GM18526 (cell line): ENCODE results near the gene CTLA4.

Experiments
- POLR2A ChIP-seq: IDR thresholded peaks from 3 replicates; pipeline ENCODE4 v1.6.1; 2011; ENCODE audit not compliant: insufficient read length; ENCODE audit errors: extremely low read depth

The CTLA4 gene

DNA sequence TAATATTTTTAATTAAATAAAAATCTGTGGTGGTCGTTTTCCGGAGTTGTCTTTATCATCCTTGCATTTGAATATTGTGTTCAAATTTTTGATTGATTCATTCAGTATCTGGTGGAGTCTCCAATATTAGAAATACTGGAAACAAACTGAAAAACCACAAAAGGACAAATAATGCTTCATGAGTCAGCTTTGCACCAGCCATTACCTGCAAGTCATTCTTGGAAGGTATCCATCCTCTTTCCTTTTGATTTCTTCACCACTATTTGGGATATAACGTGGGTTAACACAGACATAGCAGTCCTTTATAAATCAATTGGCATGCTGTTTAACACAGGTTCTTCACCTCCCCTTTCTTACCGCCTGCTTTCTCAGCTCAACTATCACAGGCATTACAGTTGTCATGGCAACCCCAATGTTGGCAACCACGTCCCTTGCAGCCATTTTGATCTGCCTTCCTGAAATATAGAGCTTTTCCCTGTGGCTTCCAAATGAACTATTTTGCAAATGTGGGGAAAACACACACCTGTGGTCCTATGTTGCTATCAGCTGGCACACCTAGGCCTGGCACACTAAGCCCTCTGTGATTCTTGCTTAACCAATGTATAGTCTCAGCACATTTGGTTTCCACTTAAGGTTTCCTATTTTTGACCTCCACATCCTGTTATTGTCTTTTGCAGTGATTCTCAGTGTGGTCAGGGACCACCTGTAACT is 6.5 kb downstream of the CTLA4 start:
- TF ChIP-seq POLR2A: no peak

DNA sequence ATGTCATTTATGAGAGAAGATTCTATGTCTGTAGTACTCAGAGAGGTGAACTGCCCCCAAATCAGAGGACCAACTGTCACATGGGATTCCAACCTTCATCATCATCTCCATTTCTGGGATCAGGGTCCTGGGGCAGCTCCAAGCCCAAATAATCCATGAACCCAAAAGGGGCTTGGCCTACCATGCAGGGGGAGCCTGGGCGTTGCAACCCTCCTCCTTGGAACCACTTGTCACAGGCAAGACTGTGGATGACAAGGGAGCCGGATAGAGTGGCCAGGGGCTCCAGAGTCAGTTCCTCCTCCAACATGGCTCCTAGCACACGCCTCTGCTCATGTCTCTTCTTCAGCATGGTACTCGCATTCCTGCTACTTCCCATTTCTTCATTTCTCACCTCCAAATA is 7.9 kb downstream of the CTLA4 start:
- TF ChIP-seq POLR2A: no peak

DNA sequence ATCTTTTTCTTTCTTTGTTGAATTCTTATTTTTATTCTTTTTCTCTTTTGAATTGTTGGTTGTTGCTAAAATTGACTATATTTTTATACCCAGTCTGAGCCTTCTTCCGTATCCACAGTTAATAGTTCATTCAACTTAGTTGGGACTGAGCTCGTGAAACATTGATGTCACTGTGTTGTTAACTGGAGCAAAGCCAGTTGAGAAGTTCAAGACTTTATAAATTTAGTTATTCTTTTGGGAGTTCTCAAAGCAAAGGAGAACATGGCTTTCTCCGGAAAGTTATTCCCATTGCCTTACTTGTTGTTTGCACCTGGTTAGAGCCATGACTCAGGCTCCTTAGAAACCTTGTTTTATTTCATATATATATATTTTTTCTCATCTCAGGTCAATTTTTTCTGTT is 8.8 kb downstream of the CTLA4 start:
- no peak for TF ChIP-seq POLR2A

DNA sequence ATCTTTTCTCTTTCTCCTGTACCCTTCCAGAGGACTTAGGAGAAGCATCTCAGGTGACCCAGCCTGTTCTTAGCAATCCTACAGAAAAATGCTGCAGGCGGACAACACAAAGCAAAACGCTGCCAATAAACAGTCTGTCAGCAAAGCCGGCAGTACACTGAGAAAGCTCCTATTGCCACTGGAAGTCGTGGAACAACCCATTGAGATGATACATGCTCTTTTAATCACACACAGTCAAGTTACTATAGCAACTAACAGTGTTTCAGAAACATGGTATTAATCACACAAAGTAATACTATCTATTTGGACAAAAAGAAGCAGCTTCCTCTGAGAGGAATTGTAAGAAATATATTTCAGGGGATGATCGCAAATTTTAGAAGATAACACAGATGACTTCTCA is 10.5 kb downstream of the CTLA4 start:
- TF ChIP-seq POLR2A: no peak

DNA sequence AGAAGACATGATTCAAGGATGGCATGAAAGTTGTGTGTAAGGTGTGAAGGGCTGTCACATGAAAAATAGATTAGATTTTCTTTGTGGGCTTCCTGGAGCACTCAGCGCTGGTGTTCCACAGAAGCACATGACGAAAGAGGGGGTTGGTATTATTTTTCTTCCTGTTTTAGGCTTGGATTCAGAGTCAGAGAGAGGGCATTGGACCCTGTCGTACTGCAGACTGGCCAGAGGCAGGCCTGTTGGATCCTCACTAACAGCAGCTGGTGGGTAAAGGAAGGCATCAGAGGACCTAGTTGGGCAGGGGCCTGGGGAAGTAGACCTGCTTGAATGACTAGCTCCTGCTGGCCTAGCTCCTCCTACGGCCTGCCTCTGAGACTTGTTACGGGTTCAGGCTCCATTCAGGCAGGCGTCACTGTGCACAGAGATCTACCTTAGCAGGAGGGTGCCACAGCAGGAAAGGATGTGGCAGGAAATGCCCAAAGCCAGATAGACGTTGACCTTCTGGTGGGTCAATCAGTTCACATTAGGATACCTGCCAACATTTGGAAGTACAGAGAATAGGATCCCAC is 13.1 kb downstream of the CTLA4 start:
- TF ChIP-seq POLR2A: no peak

DNA sequence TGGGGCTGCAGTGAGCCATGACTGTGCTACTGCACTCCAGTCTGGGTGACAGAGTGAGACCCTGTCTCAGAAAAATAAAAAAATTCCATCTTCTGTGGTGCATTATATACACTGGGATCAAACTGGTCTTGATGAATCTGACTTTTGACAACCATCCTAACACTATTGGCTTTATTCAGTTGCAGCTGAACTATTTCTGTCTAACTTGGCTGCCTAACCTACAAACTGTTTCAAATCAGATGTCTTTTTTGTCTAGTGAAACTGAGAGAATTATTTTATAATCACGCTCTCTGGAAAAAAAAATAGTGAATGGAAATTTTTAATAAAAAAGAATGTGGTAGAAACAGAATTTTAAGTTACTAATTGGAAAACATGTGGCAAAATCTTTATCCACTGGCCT is 15.0 kb downstream of the CTLA4 start:
- no peak for TF ChIP-seq POLR2A

DNA sequence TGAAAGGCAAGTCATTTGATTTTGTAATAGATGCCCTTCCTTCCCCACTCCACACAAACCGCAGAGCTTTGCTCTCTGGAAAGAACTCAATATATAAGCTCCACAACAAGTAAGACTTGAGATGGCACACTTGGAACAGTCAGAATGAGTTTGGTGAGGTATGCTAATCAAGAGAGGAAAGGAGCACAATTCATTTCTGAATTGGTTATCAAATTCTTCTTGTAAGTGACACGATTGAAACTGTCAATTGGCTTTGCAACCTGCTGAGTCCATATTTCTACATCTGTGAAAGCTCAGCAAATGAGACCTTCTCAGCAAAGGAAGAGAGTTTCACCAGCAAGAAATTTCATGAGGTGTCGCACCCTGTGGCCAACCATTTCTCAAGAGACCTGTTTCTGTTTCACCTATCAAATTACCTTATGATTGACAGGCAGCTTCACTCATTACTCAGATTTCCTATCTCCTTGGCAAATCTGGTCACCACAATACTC is 19.1 kb downstream of the CTLA4 start:
- no peak for TF ChIP-seq POLR2A

DNA sequence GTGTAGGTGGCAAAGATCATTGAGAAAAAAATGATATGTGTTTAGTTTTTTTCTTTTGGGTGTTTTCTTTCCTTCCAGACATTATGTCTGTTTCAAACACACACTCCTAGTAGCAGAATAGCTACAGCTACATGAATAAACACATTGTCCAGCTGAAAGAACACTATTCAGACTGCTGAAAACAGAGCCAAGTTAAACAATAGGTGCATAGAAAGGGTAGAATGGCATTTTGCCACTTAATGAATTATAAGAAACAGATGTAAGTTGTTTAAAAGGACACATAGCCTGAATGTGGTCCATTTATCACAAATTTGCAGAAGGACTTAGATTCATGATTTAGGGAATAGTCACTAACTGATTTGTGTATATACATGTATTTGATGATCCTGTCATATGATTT is 20.1 kb downstream of the CTLA4 start:
- TF ChIP-seq POLR2A: no peak

DNA sequence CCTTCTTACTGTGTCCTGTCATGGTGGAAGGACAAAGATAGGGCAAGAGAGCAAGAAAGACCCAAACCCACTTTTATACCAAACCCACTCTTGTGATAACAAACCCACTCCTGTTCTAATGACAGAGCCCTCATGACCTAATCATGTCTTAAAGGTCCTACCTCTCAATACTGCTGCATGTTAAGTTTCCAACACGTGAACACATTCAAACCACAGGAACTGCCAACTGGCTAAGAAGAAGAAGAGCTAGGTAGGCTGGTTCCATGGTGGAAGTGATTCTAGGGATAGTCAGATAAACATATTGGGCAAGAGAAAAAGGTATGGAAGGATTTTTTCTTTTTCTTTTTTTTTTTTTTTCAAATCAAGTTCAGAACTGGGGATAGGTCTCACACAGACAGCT is 22.0 kb downstream of the CTLA4 start:
- TF ChIP-seq POLR2A: no peak

DNA sequence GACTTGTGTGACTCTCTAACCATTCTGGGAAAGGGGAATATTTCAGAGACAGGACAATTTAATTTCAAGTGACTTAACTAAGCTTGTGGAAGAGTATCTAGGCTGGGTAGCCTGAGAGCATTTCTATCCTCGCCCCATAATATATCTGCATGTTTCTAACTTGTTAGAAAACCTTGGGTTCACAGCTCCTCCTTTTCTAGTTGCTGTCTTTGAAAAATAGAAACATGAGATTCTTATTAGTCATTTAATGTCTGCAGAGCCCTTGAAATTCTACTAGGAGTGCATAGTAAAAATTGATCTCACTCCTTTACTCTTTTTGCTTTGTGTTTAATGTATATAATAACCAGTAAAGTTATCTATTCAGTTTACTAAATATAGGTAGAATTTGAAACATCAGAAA is 22.4 kb downstream of the CTLA4 start:
- no peak for TF ChIP-seq POLR2A

DNA sequence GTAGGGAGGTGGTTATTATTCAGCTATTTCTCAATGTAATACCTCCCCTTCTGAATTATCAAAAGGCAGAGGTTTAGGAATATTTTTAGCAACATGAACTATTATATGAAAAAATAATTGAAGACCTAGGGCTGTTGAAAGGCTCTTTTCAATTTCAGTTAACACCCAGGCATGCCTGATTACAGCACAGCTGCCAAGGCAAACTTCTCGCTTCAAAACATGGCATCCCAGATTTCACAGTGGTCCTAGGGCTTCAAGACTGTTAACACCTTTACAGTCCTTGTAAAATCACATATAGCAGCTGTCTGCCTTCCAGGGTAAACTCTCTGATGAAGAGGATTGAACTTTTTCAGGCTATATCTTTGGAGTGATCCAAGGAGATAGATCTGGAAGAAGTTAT is 23.2 kb downstream of the CTLA4 start:
- no peak for TF ChIP-seq POLR2A

DNA sequence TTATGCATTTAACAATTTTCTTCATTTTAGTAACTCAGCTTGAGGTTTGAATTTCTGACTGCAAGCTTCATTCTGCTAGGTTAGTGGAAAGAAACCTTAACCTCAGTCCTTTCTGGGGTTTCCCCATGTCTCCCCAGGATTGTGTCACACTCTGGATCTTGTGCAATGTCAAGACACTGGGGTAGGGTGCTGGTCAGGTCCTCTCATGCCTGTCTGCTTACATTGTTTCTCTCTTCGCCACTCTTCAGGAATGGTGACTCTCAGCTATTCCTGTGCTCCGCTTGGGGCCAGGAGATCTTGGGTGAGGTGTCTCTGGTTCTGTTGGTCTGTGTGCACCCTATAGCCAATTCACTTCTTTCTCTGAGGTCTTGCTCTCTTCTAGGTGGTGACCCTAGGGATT is 23.9 kb downstream of the CTLA4 start:
- no peak for TF ChIP-seq POLR2A

DNA sequence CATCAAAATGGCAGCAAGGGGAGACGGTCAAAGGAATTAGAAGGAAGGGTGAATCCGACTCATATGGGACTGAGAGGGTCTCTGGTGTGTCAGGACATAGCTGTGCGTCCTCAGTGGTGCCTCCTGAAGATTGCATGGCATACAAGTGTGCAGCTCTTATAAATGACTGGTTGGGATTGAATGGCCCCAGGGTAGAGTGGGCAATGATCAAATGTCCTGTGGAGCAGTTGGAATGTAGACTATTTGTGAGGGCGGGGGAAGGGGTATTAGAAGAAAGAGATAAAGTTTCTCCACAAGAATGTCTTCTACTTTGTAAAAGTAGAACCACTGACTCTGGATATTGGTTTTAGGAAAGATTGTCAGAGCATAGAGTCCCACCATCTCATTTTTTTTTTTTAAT is 24.6 kb downstream of the CTLA4 start:
- no peak for TF ChIP-seq POLR2A

DNA sequence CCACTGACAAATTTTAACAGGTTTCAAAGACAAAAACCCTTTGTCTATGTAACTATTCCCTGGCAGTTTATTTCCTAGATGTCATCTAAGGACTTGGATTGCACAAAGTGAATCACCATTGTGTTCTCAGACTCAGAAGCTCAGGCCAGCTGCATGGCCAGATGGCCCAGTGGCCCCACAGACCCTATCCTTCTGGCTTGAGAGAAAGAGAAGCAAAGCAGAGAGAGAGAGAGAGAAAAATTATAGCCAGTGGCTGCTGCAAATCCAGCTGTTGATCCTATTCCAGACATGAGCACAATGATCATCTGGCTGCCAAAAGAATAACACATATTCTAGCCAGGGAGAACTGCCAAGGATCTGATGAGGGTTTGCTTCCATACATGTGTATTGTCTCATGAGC is 25.8 kb downstream of the CTLA4 start:
- TF ChIP-seq POLR2A: no peak

DNA sequence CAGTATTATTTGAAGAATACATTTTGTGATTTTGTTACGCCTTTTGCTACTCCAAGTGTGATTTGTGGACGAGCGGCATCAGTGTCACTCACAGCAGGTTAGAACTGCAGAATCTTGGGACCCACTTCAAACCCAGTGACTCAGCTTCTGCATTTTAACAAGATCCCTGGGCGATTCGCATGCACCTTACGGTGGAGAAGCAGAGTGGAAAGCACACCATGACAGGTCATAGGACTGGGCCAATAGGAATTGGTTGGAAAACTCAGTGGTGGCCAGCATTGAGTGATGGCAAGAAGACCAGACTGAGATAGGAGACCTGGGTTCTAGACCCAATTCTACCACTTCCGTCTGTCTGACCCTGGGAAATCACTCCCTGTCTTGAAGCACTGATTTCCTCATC is 26.3 kb downstream of the CTLA4 start:
- no peak for TF ChIP-seq POLR2A

DNA sequence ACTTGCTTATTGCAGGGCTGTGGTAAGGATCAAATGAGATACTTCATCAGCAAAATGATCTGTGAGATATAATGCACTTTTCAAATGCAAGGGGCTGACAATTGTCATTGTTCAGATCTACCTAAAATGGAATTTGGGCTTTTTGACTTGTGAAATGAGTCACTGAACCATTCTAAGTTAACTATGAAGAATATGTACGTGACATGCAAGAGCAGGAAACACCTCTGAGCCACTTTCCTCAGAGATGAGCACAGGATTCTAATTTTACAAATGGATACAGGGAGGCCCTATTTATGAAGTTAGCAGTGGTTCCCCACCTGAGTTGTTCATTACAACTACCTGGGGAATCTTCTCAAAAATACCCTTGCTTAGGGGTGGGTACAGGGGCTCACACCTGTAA is 26.7 kb downstream of the CTLA4 start:
- TF ChIP-seq POLR2A: no peak

DNA sequence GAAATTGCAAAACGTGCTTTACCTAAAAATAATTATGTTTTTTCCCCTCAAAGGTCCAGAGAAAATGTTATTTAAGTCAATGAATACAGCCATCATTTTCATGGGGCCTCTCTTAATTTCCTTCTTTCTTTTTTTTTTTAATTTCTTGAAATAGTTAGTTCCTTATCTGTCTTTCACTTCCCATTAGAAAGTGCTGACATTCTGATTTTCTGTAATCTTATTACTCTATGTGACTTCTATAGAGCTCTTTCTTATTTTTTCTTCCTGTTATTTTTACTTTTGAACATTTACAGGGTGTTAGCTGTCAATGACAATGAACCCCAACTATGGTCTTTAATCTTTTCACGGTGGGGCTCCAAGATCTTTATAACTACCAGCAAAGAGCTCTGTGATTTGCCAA is 30.0 kb downstream of the CTLA4 start:
- TF ChIP-seq POLR2A: no peak

DNA sequence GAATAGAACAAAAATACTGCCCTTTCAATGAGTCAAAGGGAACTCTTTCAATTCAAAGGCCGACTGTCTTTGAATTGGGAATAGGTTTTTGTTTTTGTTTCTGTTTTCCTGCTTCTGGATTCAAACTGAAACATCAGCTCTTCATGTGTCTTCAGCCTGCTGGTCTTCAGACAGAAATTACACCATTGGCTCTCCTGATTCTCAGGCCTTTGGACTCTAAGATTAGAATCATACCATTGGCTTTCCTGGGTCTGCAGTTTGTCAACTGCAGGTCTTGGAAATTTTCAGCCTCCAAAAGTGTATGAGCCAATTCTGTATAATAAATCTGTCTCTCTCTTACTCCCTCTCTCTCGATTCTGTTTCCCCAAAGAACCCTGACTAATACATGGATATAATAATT is 31.1 kb downstream of the CTLA4 start:
- TF ChIP-seq POLR2A: no peak

DNA sequence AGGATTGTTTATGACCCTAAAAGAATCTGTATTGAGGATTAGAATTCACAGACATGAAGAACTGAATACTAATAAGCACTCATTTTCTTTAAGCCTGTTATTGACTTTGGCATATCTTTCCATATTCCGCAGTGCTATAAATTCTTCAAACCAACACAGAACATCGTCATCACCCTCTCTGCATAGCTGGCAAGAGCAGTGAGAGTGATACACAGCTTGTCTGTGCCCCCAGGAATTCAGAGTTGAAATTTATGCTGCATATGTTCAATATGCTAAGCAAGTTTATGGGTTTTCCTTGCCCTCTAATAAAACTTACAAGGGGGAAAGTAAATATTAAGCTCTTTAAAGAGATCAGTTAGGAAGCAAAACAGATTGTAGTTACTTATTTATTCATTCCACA is 32.7 kb downstream of the CTLA4 start:
- TF ChIP-seq POLR2A: no peak
